Stimulated activated CD4-positive, alpha-beta T cell treated with anti-CD3 and anti-CD28 coated beads, Interleukin-15, amount 100 ng/mL, for 1 hour (primary cell): ENCODE results near the gene CERKL.

Source experiments
- DNase-seq, 2 donors: peaks; one replicate each; pipeline ENCODE4 v3.0.0-alpha.2; 2020; ENCODE audit warnings: low read depth in 1 of 2, low spot score in 1 of 2

Gene CERKL

DNA sequence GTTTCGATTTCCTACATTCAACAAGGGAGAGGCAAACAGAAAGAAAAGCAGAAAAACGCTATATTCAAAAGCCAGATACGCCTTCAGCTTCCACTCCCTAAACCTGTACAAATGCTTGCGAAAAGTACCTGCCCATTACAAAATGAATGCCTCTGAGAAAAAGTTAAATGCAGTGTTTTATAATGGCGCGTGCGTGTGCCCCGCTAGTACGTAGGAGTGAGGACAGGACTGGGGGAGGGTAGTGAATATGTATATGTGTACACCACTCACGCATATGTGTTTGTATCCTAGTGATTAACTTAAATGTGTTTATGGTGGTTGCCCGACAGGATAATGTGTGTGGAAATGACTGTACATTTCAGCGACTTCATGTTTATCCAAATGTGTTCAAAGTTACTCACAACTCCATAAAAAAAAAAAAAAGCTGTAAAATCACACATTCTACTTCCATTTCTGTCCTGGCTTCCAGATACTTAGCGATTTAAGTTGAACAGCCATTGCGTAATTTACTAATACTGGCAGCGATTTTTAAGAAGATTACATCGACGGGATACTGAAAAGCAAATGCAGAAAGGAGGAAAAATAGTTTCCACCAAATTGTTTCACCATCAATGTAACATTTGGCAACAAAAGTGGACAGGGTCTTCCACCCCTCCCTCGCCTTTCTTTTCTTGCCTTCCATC lies 22.1 kb upstream of the CERKL start:
- DNase-seq, result no peak

DNA sequence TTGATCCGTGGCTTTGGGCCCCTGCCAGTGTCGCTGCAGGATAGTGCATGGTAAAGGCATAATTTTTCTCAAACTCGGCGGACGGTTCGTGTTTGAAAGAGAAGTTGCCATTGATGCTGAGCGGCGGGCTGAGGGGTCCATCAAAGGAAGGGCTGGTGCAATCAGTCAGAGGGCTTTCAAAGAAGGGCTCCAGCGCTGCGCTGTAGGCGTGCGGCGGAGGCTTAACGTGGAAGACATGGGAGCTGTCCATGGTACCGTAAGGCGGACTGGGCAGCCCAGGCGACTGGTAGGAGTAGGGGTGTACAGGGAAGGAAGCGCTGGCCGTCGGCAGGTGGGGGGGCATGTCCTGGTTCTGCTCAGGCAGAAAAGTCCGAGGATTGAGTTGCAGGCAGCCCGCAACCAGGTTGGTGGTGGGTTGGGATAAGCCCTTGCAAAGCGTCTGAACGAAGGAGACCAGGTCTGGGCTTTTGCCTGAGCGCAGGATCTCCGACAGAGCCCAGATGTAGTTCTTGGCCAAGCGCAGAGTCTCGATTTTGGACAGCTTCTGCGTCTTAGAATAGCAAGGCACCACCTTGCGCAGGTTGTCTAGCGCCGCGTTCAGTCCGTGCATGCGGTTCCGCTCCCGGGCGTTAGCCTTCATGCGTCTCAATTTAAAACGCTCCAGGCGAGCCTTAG lies 21.1 kb upstream of the CERKL start:
- DNase-seq, result peak; percentile 12 to 29

DNA sequence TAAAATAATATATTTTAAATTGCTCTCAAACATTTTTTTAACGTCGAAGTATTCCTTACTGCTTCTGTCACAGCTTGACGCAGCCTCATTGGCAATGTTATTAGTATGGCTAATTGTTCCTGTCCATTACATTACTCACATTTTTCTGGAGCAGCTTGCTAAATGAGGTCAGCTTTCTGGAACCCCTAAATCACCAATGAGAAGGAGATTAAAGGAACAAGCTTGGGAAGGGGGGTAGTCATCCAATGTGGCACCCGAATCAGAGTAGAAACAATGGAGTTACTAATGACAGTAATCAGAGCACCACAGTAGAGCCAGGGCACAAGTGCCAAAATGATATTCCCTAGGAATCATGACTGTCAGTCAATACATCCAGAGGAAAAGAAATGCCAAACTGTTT lies 18.3 kb upstream of the CERKL start:
- DNase-seq, result no peak

DNA sequence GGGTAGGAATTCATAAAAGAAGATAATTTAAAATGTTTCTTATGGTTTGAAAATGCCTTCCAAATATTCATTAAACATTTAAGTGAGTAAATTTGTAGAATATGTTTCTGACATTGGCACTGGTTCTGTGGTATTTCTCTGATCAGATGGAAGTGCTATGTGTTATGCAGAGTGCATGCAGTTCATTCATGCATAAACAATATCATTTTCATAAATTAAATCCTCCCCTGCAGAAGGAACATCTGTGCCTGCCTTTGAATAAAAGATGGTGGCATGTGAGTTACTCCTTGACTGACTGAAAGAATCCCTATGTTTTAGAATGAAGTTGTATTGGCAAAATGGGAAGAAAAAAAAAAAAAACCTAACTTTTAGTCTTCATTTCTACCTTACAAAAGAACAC lies 17.6 kb upstream of the CERKL start:
- no peak for DNase-seq

DNA sequence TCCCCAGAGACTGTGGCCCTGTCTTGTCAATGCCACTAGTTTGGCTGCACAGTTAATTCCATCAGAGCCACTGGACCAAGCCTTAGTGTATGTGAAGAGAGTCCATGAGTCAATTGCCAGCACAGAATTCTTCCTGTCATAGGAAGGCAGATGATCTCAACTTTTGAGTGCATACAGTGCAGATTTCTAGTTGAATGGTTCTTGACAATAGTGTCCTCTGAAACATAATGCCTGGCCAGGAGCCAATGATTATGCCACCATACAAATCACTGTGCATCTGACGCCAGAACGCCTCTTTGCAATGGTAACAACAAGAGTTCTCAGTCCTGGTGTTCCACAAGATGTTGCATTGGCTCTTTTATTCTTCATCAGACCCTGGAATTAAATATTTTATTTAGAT lies 16.3 kb upstream of the CERKL start:
- no peak for DNase-seq

DNA sequence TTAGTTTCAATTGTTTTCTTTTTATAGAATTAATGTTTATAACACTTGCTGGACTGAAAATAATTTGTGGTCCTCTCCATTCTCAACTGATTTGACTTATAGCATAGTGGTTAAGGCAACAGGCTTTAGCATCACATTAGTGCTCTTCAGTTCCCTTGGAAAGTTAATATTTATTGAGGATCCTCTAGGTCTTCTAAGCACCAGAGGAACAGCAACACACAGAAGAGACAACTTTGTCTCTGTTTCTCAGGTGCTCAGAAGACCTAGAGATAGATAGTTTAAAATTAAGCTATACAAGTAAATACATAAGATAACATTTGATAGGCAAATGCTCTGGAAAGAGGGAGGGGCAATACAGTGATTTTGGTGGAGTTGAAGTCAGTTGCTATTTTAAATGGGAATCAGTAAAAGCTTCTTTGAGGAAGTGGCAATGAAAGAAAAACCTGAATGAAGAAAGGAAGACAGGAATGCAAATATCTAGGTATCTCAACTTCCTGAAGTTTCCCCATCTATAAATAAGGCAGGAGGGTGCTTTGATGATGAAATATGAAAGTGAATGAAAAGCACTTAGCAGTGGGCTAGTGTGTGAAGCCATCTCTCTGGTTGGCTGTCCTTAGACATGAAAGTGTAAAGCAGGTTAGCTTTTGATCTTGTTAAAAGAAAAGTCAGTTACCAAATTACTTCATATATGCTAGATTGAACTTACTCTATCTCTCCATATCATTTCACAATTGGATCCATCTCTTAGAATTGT lies 15.5 kb upstream of the CERKL start:
- DNase-seq, result no peak

DNA sequence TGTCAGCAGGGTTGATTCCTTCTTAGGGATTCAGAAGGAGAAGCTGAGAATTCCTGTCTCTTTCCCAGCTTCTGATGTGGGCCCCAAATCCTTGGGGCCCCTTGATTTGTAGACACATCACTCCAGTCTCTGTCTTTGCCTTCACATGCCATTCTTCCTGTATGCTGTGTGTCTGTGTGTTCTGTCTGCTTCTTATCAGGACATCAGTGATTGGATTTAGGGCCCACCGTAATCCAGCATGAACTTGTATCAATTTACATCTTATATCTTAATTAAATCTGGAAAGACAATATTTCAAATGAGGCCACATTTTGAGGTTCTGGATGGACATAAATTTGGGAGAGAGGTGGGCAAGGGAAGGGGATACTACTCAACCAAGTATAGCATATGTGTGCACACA lies 13.7 kb upstream of the CERKL start:
- DNase-seq, result no peak

DNA sequence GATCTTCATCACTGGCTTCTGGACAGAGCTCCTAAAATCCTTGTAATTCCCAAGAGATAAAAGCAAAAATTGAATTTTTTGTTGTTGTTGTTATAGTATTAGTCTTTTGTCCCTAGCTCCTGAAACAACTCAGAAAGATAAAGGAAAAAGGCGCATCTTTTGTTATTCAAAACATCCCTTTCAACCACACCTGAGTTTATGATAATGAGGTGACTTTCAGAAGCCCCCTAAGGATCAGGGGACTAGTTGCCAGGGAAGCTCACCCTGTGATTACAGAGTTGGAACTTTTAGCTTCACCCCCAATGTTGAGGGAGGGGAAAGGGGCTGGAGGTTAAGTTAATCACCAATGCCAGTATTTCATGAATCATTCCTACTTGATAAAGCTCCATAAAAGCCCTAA lies 10.3 kb upstream of the CERKL start:
- no peak for DNase-seq

DNA sequence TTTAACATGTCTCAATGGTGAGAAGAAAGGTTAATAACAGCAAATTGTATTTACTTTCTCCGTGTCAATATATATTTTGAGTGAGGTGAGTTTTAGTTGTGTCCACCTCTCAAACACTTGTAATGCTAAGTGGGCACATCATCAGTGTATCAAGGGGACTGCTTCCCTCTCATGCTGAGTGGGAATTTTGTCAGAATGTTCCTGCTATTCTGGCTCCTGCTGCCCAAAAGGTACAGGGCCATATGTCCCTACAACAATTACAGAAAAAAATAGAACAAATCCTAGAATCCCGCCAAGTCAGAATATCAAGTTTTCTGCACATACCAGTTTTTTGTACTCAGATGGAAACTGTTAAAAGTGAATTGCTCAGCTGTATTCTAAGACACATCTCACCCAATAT lies 5.4 kb upstream of the CERKL start:
- DNase-seq, result no peak

DNA sequence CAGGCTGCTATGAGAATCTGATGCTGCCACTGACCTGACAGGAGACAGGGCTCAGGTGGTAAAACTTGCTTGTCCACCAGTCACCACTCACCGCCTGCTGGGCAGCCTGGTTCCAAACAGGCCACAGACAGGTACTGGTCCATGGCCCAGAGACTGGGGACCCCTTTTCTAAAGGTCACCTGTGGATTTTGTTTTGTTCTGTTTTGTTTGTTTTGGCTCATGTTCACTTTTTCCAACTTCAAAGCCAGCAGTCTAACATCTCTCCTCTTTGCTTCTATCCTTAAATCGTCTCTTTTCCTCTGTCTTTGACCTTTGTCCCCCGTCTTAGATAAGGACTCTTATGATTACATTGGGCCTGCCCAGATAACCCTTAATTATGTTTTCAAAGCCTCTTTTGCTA lies 3.3 kb upstream of the CERKL start:
- no peak for DNase-seq

DNA sequence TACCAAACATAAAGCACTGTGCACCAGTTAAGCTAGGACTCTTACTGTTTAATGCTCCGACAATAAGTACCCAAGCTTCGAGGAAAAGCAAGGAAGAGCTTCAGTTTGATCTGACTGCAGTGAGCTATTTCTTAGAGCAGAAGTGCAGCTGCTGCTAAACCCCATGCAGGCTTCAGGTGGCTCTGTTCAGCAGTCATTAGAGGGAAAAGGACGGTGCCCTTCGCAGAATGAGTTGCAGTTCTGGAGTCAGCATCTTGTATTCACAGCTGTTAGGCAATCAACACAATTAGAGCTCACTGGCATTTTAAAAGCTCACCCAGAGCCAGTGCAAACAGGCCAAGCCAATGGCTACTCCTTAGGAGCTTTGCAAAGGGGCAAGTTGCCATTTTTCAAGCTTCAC lies 1.5 kb upstream of the CERKL start:
- no peak for DNase-seq

DNA sequence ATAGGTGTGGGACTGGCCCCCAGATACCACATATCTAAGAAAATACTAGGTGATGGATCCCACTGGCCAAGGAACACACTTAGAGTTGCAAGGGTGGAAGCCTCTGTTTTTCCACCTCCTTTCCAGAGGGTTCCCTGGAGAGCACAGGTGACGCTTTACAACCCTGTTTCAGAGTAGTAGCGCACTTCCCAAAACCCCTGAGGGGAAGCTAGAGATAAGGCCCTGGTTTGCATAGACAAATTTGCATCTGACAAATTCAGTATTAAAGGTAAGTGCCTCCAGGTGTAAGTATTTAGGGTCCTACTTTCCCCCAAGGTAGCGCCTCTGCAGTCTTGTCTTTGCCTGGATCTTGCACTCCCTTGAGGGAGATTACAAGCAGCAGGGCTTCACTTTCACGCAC lies 474 bp upstream of the CERKL start:
- no peak for DNase-seq

DNA sequence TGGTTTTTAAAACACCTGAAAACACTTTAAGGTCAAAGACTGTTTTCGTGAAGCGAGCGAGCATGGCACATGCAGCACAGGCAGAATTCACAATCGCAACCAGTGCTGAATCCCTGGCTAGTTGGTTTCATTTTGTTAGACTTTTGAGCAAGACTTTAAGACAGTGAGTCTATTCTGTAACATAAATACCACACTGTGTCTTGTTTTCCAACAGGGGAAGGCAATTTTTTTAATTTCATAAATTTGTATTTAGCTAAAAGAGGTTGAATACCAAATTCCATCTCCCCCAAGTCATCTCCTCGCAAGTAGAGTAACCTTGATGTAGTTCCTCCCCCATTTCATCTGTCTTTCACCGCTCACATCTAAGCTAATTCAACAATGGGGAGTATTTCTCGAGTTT lies 1.4 kb downstream of the CERKL start:
- no peak for DNase-seq

DNA sequence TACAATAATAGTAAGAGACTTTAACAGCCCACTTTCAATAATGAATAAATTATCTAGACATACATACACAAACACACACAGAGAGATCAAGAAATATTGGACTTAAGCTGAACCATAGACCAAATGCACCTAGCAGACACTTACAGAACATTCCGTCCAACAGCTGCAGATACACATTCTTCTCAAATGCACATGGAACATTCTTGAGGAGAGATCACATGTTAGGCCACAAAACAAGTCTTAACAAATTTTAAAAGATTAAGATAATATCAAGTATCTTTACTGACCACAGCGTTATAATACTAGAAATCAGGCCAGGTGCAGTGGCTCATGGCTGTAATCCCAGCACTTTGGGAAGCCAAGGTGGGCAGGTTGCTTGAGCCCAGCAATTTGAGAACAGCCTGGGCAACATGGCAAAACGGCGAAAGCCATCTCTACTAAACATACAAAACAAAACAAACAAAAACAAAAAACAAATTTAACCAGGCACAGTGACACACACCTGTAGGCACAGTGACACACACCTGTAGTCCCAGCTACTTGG lies 7.4 kb downstream of the CERKL start:
- DNase-seq, result no peak

DNA sequence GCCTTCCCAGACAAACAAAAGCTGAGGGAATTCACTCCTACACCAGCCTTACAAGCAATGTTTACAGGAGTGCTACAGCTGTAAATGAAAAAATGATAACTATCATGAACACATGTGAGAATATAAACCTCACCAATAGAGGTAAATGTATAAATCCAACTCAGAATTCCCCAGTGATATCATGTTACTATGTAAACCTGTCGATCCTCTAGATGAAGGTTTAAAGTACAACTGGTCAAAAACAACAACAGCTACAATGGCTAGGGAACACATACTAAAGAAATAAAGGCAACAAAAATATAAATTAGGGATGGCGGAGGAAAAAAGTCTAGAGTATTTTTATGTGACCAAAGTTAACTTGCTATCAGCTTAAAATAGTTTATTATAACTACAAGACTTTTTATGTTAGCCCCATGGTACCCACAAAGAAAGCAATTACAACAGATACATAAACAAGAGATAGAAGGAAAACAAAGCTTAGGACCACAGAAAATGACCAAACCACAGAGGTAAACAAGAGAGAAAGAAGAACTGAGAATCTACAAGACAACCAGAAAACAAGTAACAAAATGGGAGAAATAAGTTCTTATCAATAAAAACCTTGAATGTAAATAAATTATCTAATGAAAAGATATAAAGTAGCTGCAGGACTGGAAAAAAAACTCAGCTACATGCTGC lies 8.3 kb downstream of the CERKL start:
- no peak for DNase-seq

DNA sequence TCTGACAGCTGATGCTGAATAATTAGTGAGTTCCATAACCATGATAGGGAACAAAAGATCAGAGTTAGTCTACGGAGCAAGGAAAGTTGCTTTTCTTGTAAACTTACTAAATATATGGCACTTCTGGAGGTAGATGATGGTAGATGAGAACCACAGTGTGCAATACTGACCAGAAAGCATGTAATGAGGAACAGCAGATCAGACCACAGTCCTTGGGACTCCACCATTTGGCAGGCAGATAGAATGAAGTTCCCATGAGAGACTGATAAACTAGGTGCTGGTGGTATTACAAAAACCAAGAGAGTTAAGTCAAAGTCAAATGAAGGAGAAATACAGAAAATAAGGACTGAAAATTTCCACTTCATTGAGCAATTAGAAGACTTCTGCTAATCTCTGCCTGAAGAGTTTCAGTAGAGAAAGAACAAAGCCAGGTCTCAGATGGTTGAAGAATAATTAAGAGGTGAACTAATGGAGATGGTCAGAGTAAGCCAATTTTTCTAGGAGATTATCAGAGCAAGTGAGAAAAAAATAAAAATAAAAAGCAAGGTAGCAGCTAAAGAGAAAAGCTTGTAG lies 10.4 kb downstream of the CERKL start:
- no peak for DNase-seq

DNA sequence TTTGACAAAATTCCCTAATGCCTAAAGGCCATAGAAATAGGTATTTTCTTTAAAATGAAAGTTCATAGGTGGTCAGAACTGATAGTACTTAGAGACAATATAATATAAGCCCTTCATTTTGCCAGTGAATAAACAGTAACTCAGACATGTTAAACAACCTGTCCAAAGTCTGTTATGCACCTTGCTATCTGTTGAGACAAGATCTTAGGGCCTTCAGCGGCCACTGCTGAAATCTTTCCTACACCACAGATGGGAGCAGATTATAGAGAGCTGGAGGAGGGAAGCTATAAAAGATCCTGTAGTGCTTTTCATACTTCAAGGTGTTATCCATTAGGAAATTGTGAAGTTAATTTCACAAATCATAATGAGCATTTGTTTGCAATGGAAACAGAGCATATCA lies 13.8 kb downstream of the CERKL start:
- DNase-seq, result no peak

DNA sequence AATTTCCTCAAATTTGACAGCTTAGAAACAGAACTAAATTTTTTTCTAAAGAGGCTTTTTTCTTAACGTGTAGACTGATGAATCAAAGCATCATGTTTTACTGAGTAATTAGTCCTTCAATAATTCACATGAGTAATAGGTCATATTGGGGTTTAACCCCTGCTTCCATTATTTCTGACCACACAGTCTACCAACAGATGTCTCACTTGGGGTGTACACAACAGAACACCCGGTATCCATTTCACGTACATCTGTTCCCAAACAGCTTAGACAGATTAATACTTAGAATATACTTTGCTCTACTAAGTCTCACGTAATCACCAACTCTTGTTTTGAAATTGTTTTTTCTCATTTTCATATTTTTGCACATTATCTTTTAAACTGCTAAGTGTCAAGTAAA lies 14.8 kb downstream of the CERKL start:
- DNase-seq, result no peak

DNA sequence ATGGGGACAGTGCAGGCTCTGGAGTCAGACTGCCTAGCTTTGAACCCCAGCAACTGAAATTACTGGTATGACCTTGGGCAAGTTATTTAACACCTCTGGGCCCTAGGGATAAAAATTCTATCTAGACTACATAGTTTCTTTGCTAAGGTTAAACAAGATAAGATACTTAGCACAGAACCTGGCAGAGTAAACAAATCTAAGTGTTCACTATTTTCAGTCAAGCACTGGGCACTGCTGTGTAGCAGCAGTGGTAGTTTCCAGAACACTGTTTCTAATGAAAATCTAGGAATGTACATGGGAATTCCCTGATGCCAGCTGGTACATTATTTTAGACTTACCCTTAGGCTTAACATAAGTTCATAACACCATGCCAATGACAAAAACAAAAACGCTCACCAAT lies 17.2 kb downstream of the CERKL start:
- DNase-seq, result no peak

DNA sequence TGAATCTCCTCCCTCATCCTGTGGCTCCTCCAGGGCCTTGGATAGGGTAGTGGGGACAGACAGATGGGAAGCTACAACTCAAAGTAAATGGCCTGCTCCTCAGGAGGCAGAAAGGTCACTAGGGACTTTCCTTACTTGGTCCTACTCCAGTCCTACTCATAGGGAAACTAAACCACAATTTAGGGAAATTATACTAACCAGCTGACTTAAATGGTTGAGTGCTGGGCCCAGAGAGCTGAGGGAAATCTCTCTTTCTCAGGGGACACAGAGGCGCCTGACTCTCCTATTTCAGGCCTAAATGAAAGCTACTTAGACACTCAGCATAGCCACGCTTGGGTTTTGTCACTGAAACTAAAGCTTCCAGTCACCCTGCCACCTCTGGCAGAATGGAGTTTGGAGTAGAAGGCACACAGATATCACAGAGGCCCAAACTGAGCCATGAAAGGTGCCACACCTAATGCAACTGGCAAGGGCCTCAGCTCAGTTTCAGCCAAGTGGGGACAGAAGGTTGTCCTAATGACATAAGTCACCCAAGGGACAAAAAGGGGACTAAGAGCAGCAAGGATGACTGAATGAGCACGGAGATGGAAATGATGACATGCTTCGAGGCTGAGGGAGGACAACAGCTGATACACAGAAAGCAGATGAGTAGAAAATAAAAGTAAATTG lies 24.0 kb downstream of the CERKL start:
- DNase-seq, result no peak
